Suprapubic skin (tissue), 4 donors: Measurements from ENCODE around the gene PRDX6. TPM values are rescaled to one million over a fixed set of nuclear protein-coding genes. Genes with fewer than 3 reads are reported as not detected.

ENCODE experiments used
- DNase-seq, 2 donors: peaks; one replicate each; pipeline ENCODE4 v3.0.0-alpha.2; 2019; ENCODE audit warnings: low spot score in 2 of 2
- H3K27ac ChIP-seq: fragments of 200-600 bp; sonication (generic); one replicate; pipeline ENCODE4 v1.5.1; 2019
- H3K27me3 ChIP-seq: fragments of 200-600 bp; sonication (generic); one replicate; pipeline ENCODE4 v1.5.1; 2019
- H3K36me3 ChIP-seq: fragments of 200-600 bp; sonication (generic); one replicate; pipeline ENCODE4 v1.5.1; 2019
- H3K4me1 ChIP-seq: fragments of 200-600 bp; sonication (generic); one replicate; pipeline ENCODE4 v1.5.1; 2019
- H3K4me3 ChIP-seq: fragments of 200-600 bp; sonication (generic); one replicate; pipeline ENCODE4 v1.5.1; 2019; ENCODE audit warnings: mild to moderate bottlenecking
- H3K9me3 ChIP-seq: fragments of 200-600 bp; sonication (generic); one replicate; pipeline ENCODE4 v1.5.1; 2019
- CTCF ChIP-seq, 2 donors: fragments of 200-600 bp in 1 of 2; fragments of 450-650 bp in 1 of 2; sonication (generic) in 1 of 2; IDR thresholded peaks; one replicate each; pipeline ENCODE4 v1.5.1; 2016 to 2019; ENCODE audit warnings: antibody characterized with exemption in 2 of 2, mild to moderate bottlenecking in 1 of 2, moderate library complexity in 1 of 2
- EP300 ChIP-seq: sonication (generic); formaldehyde crosslinking; IDR thresholded peaks from one replicate; pipeline ENCODE4 v1.6.1; 2017; ENCODE audit warnings: antibody characterized with exemption
- POLR2A ChIP-seq, 2 donors: fragments of 450-650 bp; IDR thresholded peaks; one replicate each; pipeline ENCODE4 v1.6.1; 2017; ENCODE audit warnings: antibody characterized with exemption in 2 of 2, mild to moderate bottlenecking in 2 of 2, moderate library complexity in 2 of 2
- POLR2AphosphoS5 ChIP-seq, 3 donors: sonication (generic); formaldehyde crosslinking; IDR thresholded peaks; one replicate each; pipeline ENCODE4 v1.6.1; 2017; ENCODE audit warnings: antibody characterized with exemption in 3 of 3
- WGBS: methylation state at CpG from one replicate; pipeline ENCODE4 v1.1.5; 2018; 5-methylcytosine and 5-hydroxymethylcytosine counted together
- total RNA-seq, 4 donors: library from RNA; depleted of rRNA; stranded (reverse); fragments of >200 nt; gene quantifications; one replicate each; pipeline ENCODE4 v1.1.0, GENCODE V29; 2016

The PRDX6 gene
- total RNA-seq, 4 donors from 2014 or later, result 151 to 223 (median 190) TPM

- DNase-seq, result no peak
- WGBS, result 73% methylated on average over 1 of the region's 1 CpG
Measured at GRCh38 chr1:173444757-173445156, 32.4 kb upstream of the PRDX6 start.

GRCh38 chr1:173445164-173445563 lies 32.0 kb upstream of the PRDX6 start:
- H3K36me3 ChIP-seq, result no peaks in the 10 kb centered on the region
- no peaks in the 10 kb centered on the region for H3K4me1 ChIP-seq
- no peaks in the 10 kb centered on the region for H3K27me3 ChIP-seq
- 85% methylated on average over 2 of the region's 2 CpGs for WGBS
- no peak for DNase-seq
- no peak overlapping the region for H3K27ac ChIP-seq
- no peak overlapping the region for H3K4me3 ChIP-seq
- TF ChIP-seq CTCF (IDR thresholded peaks at IDR 0.05) (no peak), POLR2A (IDR thresholded peaks at IDR 0.05) (no peak), POLR2AphosphoS5 (IDR thresholded peaks at IDR 0.05) (no peak), EP300 (no peak)
- H3K9me3 ChIP-seq, result peaks cover 7% of the 10 kb centered on the region

More at GRCh38 chr1:173444757-173445156, 32.4 kb upstream of the PRDX6 start:
- Histone ChIP-seq H3K4me3 (no peak overlapping the region), H3K27me3 (no peaks in the 10 kb centered on the region), H3K9me3 (peaks cover 7% of the 10 kb centered on the region), H3K36me3 (no peaks in the 10 kb centered on the region), H3K27ac (no peak overlapping the region), H3K4me1 (no peaks in the 10 kb centered on the region)
- no peak for TF ChIP-seq POLR2AphosphoS5 (IDR thresholded peaks at IDR 0.05)
- TF ChIP-seq EP300, result no peak
- no peak for TF ChIP-seq CTCF (IDR thresholded peaks at IDR 0.05)
- no peak for TF ChIP-seq POLR2A (IDR thresholded peaks at IDR 0.05)

GRCh38 chr1:173445656-173446055 lies 31.5 kb upstream of the PRDX6 start:
- H3K9me3 ChIP-seq, result peaks cover 7% of the 10 kb centered on the region
- 91% methylated on average over 3 of the region's 3 CpGs for WGBS

GRCh38 chr1:173447224-173447623 lies 29.9 kb upstream of the PRDX6 start:
- no peak overlapping the region for H3K27ac ChIP-seq
- no peaks in the 10 kb centered on the region for H3K36me3 ChIP-seq
- DNase-seq, result no peak
- TF ChIP-seq POLR2A (IDR thresholded peaks at IDR 0.05) (no peak), EP300 (no peak), CTCF (IDR thresholded peaks at IDR 0.05) (no peak), POLR2AphosphoS5 (IDR thresholded peaks at IDR 0.05) (no peak)
- 89% methylated on average over 1 of the region's 1 CpG for WGBS
- H3K27me3 ChIP-seq, result no peaks in the 10 kb centered on the region
- no peaks in the 10 kb centered on the region for H3K4me1 ChIP-seq
- H3K4me3 ChIP-seq, result no peak overlapping the region
- H3K9me3 ChIP-seq, result peaks cover 7% of the 10 kb centered on the region

More at GRCh38 chr1:173445656-173446055, 31.5 kb upstream of the PRDX6 start:
- DNase-seq, result no peak
- Histone ChIP-seq H3K27me3 (no peaks in the 10 kb centered on the region), H3K36me3 (no peaks in the 10 kb centered on the region), H3K4me3 (no peak overlapping the region), H3K4me1 (no peaks in the 10 kb centered on the region), H3K27ac (no peak overlapping the region)
- TF ChIP-seq POLR2AphosphoS5 (IDR thresholded peaks at IDR 0.05) (no peak), EP300 (no peak), POLR2A (IDR thresholded peaks at IDR 0.05) (no peak), CTCF (IDR thresholded peaks at IDR 0.05) (no peak)

GRCh38 chr1:173448945-173449344 lies 28.2 kb upstream of the PRDX6 start:
- 100% methylated on average over 2 of the region's 2 CpGs for WGBS
- TF ChIP-seq CTCF (IDR thresholded peaks at IDR 0.05) (no peak), EP300 (no peak), POLR2A (IDR thresholded peaks at IDR 0.05) (no peak), POLR2AphosphoS5 (IDR thresholded peaks at IDR 0.05) (no peak)
- H3K36me3 ChIP-seq, result no peaks in the 10 kb centered on the region
- peaks cover 7% of the 10 kb centered on the region for H3K9me3 ChIP-seq
- no peak overlapping the region for H3K27ac ChIP-seq
- H3K4me3 ChIP-seq, result no peak overlapping the region
- no peaks in the 10 kb centered on the region for H3K27me3 ChIP-seq
- no peaks in the 10 kb centered on the region for H3K4me1 ChIP-seq
- DNase-seq, result no peak
